Natural killer cell (primary cell): ENCODE measurements around the gene PRMT7. TPM values are rescaled to one million over a fixed set of nuclear protein-coding genes. Genes with fewer than 3 reads are reported as not detected.

Experiments used
- ATAC-seq, 3 donors: fragments of 150-1000 bp in 2 of 3; fragments of 200-7000 bp in 1 of 3; cut with Tn5 transposase; 1 replicate in 1 of 3; 2 replicates in 2 of 3; pipeline ENCODE4 v1.10.0; 2021; ENCODE audit warnings: mild to moderate bottlenecking in 2 of 3, moderate library complexity in 2 of 3
- DNase-seq, 2 donors: peaks; one replicate each; pipeline versions ENCODE4 v3.0.0 to v3.0.0-alpha.2; 2013 to 2021; ENCODE audit warnings: mixed read lengths in 1 of 2
- H3K27ac ChIP-seq: one replicate; pipeline ENCODE4 v1.5.1; 2013; ENCODE audit warnings: mild to moderate bottlenecking, low read length
- H3K27me3 ChIP-seq: one replicate; pipeline ENCODE4 v1.6.1; 2013; ENCODE audit warnings: low read length; ENCODE audit not compliant: control insufficient read depth, insufficient read depth
- H3K36me3 ChIP-seq: one replicate; pipeline ENCODE4 v1.6.1; 2013; ENCODE audit warnings: low read length; ENCODE audit not compliant: control insufficient read depth, insufficient read depth
- H3K4me1 ChIP-seq: one replicate; pipeline ENCODE4 v1.6.1; 2013; ENCODE audit warnings: low read length; ENCODE audit not compliant: control insufficient read depth, insufficient read depth
- H3K4me3 ChIP-seq: one replicate; pipeline ENCODE4 v1.5.1; 2013; ENCODE audit warnings: low read length
- H3K9me3 ChIP-seq: one replicate; pipeline ENCODE4 v1.6.1; 2013; ENCODE audit warnings: low read length; ENCODE audit not compliant: control insufficient read depth, insufficient read depth
- H3K27ac Mint-ChIP-seq, 2 donors: one replicate each; pipeline ENCODE4 v1.8.0; 2022; ENCODE audit warnings: mild to moderate bottlenecking in 2 of 2, mixed read lengths in 2 of 2, moderate library complexity in 1 of 2
- H3K27me3 Mint-ChIP-seq, 2 donors: one replicate each; pipeline ENCODE4 v1.8.0; 2022; ENCODE audit warnings: low read depth in 2 of 2, mixed read lengths in 2 of 2
- H3K36me3 Mint-ChIP-seq: one replicate; pipeline ENCODE4 v1.8.0; 2022; ENCODE audit warnings: mixed read lengths
- H3K4me1 Mint-ChIP-seq, 2 donors: one replicate each; pipeline ENCODE4 v1.8.0; 2022; ENCODE audit warnings: mixed read lengths in 2 of 2
- H3K4me3 Mint-ChIP-seq: one replicate; pipeline ENCODE4 v1.8.0; 2022; ENCODE audit warnings: mild to moderate bottlenecking, moderate library complexity, mixed read lengths
- H3K9me3 Mint-ChIP-seq, 2 donors: one replicate each; pipeline ENCODE4 v1.8.0; 2022; ENCODE audit warnings: mixed read lengths in 2 of 2
- CTCF ChIP-seq: fragments of 200-600 bp; IDR thresholded peaks from one replicate; pipeline ENCODE4 v1.8.0; 2022; ENCODE audit warnings: antibody characterized with exemption
- WGBS: methylation state at CpG from one replicate; pipeline ENCODE4 v1.1.7; 2013; ENCODE audit warnings: missing lambda C conversion rate; ENCODE audit not compliant: insufficient coverage; 5-methylcytosine and 5-hydroxymethylcytosine counted together
- intact Hi-C: fragments of 100-400 bp; cut with micrococcal nuclease; formaldehyde crosslinking; loops from one replicate; pipeline ENCODE4 v1.14.2; 2022
- total RNA-seq, 4 donors: library from RNA; stranded (reverse); fragments of 120-200 nt in 1 of 4; gene quantifications; one replicate each; pipeline versions ENCODE4 v1.2.3 to v1.2.4, GENCODE V29; 2013 to 2022

PRMT7 gene
- total RNA-seq, 3 donors from 2014 or later (not counting 1 experiment from before 2014, with no cell fraction given) = 60.7 to 84.7 (median 68.2) TPM

DNA sequence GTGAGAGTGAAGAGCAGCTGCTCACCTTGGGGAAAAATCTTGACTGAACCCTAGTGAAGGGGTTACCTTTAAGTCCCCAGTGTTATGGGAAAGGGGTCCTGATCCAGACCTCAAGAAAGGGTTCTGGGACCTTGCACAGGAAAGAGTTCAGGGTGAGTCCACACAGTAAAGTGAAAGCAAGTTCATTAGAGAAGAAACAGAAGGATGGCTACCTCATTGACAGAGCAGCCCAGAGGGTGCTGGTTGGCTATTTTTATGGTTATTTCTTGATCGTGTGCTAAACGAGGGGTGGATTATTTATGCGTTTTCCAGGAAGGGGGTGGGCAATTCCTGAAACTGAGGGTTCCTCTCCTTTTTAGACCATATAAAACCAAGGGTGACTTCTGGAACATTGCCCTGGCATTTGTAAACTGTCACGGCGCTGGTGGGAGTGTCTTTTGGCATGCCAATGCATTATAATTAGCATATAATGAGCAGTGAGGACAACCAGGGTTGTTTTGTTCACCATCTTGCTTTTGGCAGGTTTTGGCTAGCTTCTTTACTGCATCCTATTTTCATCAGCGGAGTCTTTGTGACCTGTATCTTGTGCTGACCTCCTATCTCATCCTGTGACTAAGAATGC lies 79.0 kb downstream of the PRMT7 start:
- no peak for ATAC-seq
- H3K4me1 ChIP-seq = peaks cover under 1% of the 10 kb centered on the region
- no peaks in the 10 kb centered on the region for H3K36me3 ChIP-seq
- H3K4me1 Mint-ChIP-seq = no peaks in the 10 kb centered on the region
- intact Hi-C loops = loop anchor here (1.0 kb wide), 1 partner anchor 25 kb away; no protein-coding TSS in a partner anchor
- 100% methylated on average over 5 of the region's 6 CpGs for WGBS
- no peak for TF ChIP-seq CTCF
- DNase-seq = no peak
- H3K36me3 Mint-ChIP-seq = no peaks in the 10 kb centered on the region
- H3K27me3 ChIP-seq = no peaks in the 10 kb centered on the region
- no peaks in the 10 kb centered on the region for H3K9me3 ChIP-seq
- H3K4me3 Mint-ChIP-seq = no peak overlapping the region
- H3K27me3 Mint-ChIP-seq = no peaks in the 10 kb centered on the region
- H3K9me3 Mint-ChIP-seq = no peaks in the 10 kb centered on the region
- no peak overlapping the region for H3K4me3 ChIP-seq
- no peak overlapping the region for H3K27ac ChIP-seq
- no peak overlapping the region for H3K27ac Mint-ChIP-seq

DNA sequence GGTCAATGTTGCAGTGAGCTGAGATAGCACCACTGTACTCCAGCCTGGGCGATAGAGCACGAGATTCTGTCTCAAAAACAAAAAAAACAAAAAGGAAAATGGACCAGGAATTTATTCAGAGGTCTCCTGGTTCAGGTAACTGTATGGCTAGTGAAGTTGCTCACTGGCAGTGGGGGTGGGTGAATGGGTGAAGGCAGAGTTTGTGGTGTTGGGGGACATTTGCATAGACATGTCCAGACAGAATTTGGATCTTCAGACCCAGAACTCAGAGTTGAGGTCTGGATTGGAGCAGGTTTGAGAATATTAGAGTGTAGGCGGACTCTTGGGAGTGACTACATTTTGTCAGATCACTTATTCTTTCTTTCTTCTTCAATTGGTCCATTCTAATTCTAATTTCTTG lies 82.5 kb downstream of the PRMT7 start:
- Histone ChIP-seq H3K27ac (no peak overlapping the region), H3K4me3 (no peak overlapping the region), H3K27me3 (no peaks in the 10 kb centered on the region), H3K9me3 (no peaks in the 10 kb centered on the region), H3K36me3 (no peaks in the 10 kb centered on the region), H3K4me1 (no peaks in the 10 kb centered on the region)
- Mint-ChIP-seq H3K4me3 (no peak overlapping the region), H3K4me1 (peaks cover 0 to 6% of the 10 kb centered on the region in 2 donors), H3K27ac (no peak overlapping the region), H3K9me3 (no peaks in the 10 kb centered on the region), H3K27me3 (peaks cover 0 to 2% of the 10 kb centered on the region in 2 donors), H3K36me3 (no peaks in the 10 kb centered on the region)
- DNase-seq (no peak), ATAC-seq (no peak)
- 86% methylated on average over 2 of the region's 3 CpGs for WGBS
- no peak for TF ChIP-seq CTCF
- intact Hi-C loops = no loop called here

GRCh38 chr16:68395167-68395786 lies 84.5 kb downstream of the PRMT7 start:
- Histone ChIP-seq H3K36me3 (no peaks in the 10 kb centered on the region), H3K4me1 (no peaks in the 10 kb centered on the region), H3K4me3 (no peak overlapping the region), H3K27me3 (no peaks in the 10 kb centered on the region), H3K9me3 (no peaks in the 10 kb centered on the region), H3K27ac (no peak overlapping the region)
- H3K27me3 Mint-ChIP-seq = peaks cover 0 to 2% of the 10 kb centered on the region in 2 donors
- WGBS = 90% methylated on average over 6 of the region's 8 CpGs
- no peak overlapping the region for H3K27ac Mint-ChIP-seq
- H3K4me1 Mint-ChIP-seq = peaks cover 0 to 6% of the 10 kb centered on the region in 2 donors
- no peaks in the 10 kb centered on the region for H3K36me3 Mint-ChIP-seq
- DNase-seq (no peak), ATAC-seq (no peak)
- H3K4me3 Mint-ChIP-seq = no peak overlapping the region
- no peaks in the 10 kb centered on the region for H3K9me3 Mint-ChIP-seq
- intact Hi-C loops = no loop called here
- no peak for TF ChIP-seq CTCF
